GM12873 (cell line): ENCODE data around the gene ZNF320.

Experiments used
- CTCF ChIP-seq: IDR thresholded peaks from 2 replicates; pipeline ENCODE4 v1.5.1; 2012; ENCODE audit warnings: low read depth, mild to moderate bottlenecking, moderate library complexity, low read length, control low read depth; ENCODE audit not compliant: insufficient read depth; ENCODE audit errors: missing control alignments

Gene ZNF320

GRCh38 chr19:52897138-52897935 lies at the start of gene ZNF320:
TSS of gene ZNF320 (minus strand) at chr19:52897635. CDS start at chr19:52890255, 7,380 bp downstream.
- TF ChIP-seq CTCF: no peak

GRCh38 chr19:52946322-52947310 lies 49.2 kb upstream of the ZNF320 start:
- TF ChIP-seq CTCF: no peak

DNA sequence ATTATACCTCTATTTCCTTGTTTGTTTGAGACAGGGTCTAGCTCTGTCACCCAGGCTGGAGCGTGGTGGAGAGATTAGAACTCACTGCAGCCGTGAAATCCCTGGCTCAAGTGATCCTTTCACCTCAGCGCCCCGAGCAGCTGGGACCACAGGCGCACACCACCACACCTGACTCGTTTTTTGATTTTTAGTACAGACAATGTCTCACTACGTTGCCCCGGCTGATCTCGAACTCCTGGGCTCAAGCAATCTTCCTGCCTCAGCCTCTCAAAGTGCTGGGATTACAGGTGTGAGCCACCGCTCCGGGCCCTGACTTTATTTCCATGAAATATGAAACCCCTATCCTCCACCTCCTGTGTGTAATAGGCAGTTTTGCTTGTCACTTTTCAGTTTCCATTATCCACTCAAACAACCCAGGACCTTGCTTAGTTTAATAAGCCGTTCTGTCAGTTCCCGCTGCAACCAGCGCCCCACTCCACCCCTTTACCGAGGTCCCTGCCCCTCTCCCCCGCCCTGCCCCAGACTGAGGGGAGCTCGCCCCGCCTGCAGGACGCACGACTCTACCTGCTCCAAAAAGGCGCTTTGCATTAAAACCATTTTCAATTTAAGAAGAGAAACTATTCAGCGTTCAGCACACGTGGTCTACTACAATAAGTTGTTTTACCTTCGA lies 48.4 kb upstream of the ZNF320 start:
- no peak for TF ChIP-seq CTCF

DNA sequence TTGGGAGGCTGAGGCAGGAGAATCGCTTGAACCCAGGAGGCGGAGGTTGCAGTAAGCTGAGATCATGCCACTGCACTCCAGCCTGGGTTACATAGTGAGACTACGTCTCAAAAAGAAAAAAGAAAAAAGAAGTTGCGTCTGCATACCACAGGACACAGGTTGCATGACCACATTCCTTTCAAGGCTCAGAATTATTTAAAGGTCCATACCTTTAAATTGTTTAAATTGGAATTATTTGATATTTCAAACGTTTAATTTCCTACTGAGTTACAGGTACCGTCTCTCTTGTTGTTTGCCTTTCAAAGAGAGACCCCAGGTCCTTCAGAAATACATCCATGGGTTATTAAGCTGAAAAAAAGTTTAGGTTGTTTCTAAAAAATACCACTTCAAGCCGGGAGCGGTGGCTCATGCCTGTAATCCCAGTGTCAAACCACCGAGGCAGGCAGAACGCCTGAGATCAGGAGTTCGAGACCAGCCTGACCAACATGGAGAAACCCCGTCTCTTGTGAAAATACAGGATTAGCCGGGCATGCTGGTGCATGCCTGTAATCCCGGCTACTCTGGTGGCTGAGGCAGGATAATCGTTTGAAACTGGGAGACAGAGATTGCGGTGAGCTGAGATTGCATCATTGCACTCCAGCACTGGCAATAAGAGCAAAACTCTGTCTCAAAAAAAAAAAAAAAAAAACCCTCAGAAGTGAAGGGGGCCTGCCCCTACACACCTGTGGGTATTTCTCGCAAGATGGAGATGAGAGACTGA lies 46.6 kb upstream of the ZNF320 start:
- TF ChIP-seq CTCF: no peak

- TF ChIP-seq CTCF: no peak
These were observed 45.9 kb upstream of the ZNF320 start for GRCh38 chr19:52943134-52943883.

DNA sequence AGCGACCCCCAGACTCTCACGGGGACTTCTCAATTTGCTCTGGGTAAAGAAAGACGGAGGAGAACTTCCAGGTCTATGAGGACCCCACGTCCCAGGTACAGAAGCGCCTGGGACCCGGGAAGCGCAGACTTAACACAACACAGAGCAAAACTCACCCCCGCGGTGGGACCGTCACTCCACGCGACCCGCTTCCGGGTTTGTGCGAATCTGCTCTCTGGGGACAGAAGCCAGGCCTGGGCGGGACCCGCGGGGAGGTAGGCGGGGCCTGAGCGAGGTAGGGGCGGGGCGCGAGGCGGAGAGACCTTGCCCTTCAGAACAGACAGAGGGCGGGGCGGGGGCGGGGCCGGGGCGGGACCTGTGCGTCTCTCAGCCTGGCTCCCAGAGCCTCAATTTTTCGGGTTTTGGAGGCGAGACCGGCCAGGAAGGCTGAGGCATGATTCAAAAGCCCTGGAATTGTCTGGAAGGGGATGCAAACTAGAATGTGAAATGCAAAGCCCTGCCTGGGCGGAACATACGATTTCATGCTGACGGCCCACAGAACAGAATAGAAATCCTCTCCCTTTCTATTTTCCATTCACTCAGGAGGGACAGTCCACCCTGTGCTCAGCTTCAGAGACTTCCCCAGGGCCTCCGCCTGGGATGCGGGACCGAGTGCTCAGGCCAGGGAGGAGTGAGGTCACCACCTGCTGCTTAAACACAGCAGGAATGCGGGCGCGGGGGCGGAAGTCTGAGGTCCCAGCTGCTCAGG lies 45.1 kb upstream of the ZNF320 start:
- TF ChIP-seq CTCF: no peak
